Nephron (organoid): ENCODE data around the gene FAM117B.

Source experiments
- H3K27ac Mint-ChIP-seq, 3 experiments: 2 replicates each; pipeline ENCODE4 v1.8.0; 2020; ENCODE audit warnings: mixed read lengths in 3 of 3, mild to moderate bottlenecking in 2 of 3, moderate library complexity in 1 of 3
- H3K27me3 Mint-ChIP-seq: 2 replicates; pipeline ENCODE4 v1.8.0; 2021; ENCODE audit warnings: low read depth, mild to moderate bottlenecking, moderate library complexity, mixed read lengths
- H3K36me3 Mint-ChIP-seq: 2 replicates; pipeline ENCODE4 v1.8.0; 2020; ENCODE audit warnings: low read depth, mixed read lengths
- H3K4me1 Mint-ChIP-seq: 2 replicates; pipeline ENCODE4 v1.8.0; 2020; ENCODE audit warnings: mixed read lengths
- H3K4me3 Mint-ChIP-seq, 3 experiments: 2 replicates each; pipeline ENCODE4 v1.8.0; 2020; ENCODE audit warnings: mild to moderate bottlenecking in 3 of 3, mixed read lengths in 3 of 3, moderate library complexity in 2 of 3
- H3K9me3 Mint-ChIP-seq: 2 replicates; pipeline ENCODE4 v1.8.0; 2020; ENCODE audit warnings: mixed read lengths
- TF ChIP-seq, protein P1 (sequence below), 3 experiments: fragments of 200-600 bp; sonication (generic); IDR thresholded peaks; one replicate each; pipeline ENCODE4 v1.5.0; 2021; ENCODE audit warnings: antibody characterized with exemption in 3 of 3; ENCODE audit not compliant: unreplicated experiment in 3 of 3

The FAM117B gene

DNA sequence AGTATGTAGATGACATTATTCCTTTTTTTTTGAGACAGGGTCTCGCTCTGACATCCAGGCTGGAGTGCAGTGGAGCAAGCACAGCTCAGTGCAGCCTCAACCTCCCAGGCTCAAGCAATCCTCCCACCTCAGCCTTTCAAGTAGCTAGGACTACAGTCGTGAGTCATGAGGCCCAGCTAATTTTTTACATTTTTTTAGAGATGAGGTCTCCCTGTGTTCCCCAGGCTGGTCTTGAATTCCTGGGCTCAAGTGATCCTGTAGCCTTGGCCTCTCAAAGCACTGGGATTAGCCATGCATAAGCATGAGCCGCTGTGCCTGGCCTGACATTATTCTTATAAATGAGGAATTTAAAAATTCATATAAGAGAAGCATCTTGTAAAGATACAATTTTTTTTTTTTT lies 86.9 kb downstream of the FAM117B start:
- H3K27me3 Mint-ChIP-seq, result no peaks in the 10 kb centered on the region
- TF ChIP-seq, protein P1, sequence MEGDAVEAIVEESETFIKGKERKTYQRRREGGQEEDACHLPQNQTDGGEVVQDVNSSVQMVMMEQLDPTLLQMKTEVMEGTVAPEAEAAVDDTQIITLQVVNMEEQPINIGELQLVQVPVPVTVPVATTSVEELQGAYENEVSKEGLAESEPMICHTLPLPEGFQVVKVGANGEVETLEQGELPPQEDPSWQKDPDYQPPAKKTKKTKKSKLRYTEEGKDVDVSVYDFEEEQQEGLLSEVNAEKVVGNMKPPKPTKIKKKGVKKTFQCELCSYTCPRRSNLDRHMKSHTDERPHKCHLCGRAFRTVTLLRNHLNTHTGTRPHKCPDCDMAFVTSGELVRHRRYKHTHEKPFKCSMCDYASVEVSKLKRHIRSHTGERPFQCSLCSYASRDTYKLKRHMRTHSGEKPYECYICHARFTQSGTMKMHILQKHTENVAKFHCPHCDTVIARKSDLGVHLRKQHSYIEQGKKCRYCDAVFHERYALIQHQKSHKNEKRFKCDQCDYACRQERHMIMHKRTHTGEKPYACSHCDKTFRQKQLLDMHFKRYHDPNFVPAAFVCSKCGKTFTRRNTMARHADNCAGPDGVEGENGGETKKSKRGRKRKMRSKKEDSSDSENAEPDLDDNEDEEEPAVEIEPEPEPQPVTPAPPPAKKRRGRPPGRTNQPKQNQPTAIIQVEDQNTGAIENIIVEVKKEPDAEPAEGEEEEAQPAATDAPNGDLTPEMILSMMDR (IDR thresholded peaks at IDR 0.05; ENCODE audit: unreplicated experiment in 3 of 3), result no peak
- peaks cover 26% of the 10 kb centered on the region for H3K36me3 Mint-ChIP-seq
- H3K9me3 Mint-ChIP-seq, result peaks cover 9% of the 10 kb centered on the region
- peak overlapping the region; percentile 42 to 76 (median 68) for H3K27ac Mint-ChIP-seq
- H3K4me1 Mint-ChIP-seq, result no peaks in the 10 kb centered on the region
- H3K4me3 Mint-ChIP-seq, result no peak overlapping the region

DNA sequence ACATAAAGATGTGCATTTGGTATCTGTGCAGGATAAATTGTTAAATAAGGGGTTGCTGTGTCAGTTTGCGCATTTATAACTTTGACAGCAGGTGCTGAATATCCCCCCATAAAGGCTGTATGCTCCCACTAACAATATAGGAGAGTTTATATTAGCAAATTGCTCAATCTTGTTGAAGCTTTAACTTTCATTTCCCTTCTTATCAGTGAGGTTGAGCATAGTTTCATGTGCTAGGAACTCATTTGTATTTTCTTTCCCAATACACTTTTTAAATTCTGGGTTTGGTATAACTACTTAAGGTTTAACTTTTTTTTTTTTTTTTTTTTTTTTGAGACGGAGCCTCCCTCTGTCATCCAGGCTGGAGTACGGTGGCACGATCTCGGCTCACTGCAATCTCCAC lies 89.0 kb downstream of the FAM117B start:
- no peaks in the 10 kb centered on the region for H3K4me1 Mint-ChIP-seq
- peaks cover 22% of the 10 kb centered on the region for H3K36me3 Mint-ChIP-seq
- H3K27ac Mint-ChIP-seq, result no peak overlapping the region
- H3K9me3 Mint-ChIP-seq, result peaks cover under 1% of the 10 kb centered on the region
- no peaks in the 10 kb centered on the region for H3K27me3 Mint-ChIP-seq
- TF ChIP-seq, protein P1 (IDR thresholded peaks at IDR 0.05; ENCODE audit: unreplicated experiment in 3 of 3), result no peak
- no peak overlapping the region for H3K4me3 Mint-ChIP-seq

DNA sequence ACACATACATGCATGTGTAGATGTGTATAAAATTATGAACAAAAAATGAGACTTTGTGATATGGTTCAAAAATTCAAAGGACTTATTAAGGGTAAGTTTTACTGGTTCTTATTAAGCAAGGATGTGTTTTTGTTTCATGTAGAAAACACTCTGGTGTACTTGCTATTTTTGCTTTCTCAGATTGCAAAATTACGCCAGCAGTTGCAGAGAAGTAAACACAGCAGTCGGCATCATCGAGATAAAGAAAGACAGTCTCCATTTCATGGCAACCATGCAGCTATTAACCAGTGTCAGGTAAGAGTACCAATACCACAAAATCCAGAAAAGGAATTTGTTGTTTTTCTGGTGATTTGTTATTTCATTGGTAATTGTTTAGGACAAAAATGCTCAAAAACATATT lies 91.3 kb downstream of the FAM117B start:
- H3K36me3 Mint-ChIP-seq, result peaks cover 38% of the 10 kb centered on the region
- H3K4me1 Mint-ChIP-seq, result no peaks in the 10 kb centered on the region
- no peak overlapping the region for H3K4me3 Mint-ChIP-seq
- H3K9me3 Mint-ChIP-seq, result peaks cover 6% of the 10 kb centered on the region
- H3K27ac Mint-ChIP-seq, result no peak overlapping the region
- H3K27me3 Mint-ChIP-seq, result no peaks in the 10 kb centered on the region
- TF ChIP-seq, protein P1 (IDR thresholded peaks at IDR 0.05; ENCODE audit: unreplicated experiment in 3 of 3), result no peak

DNA sequence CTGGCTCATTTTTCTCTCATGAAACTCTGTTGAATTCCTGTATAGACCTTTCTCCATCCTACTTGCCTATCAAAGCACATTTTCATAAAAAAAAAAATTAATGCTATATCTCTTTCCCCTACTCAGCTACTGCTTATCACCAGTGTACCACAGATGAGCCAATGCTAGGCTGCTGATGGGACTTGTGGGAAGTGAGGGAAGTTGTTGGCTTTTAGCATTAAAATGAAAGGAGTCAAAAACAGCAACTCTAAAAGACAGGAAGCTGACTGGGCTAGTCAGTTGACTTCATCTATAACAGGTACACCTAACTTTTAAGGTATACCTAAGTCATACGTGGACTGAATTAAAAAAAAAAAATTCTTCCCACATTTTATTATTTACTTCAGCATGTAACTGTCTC lies 102.1 kb downstream of the FAM117B start:
- H3K4me1 Mint-ChIP-seq, result no peaks in the 10 kb centered on the region
- H3K27me3 Mint-ChIP-seq, result no peaks in the 10 kb centered on the region
- peaks cover 62% of the 10 kb centered on the region for H3K36me3 Mint-ChIP-seq
- TF ChIP-seq, protein P1 (IDR thresholded peaks at IDR 0.05; ENCODE audit: unreplicated experiment in 3 of 3), result no peak
- H3K4me3 Mint-ChIP-seq, result no peak overlapping the region
- H3K27ac Mint-ChIP-seq, result no peak overlapping the region
- peaks cover 16% of the 10 kb centered on the region for H3K9me3 Mint-ChIP-seq

- peaks cover 48% of the 10 kb centered on the region for H3K9me3 Mint-ChIP-seq
- peaks cover 72% of the 10 kb centered on the region for H3K36me3 Mint-ChIP-seq
- no peak overlapping the region for H3K4me3 Mint-ChIP-seq
- H3K4me1 Mint-ChIP-seq, result no peaks in the 10 kb centered on the region
- TF ChIP-seq, protein P1 (IDR thresholded peaks at IDR 0.05; ENCODE audit: unreplicated experiment in 3 of 3), result no peak
- H3K27me3 Mint-ChIP-seq, result no peaks in the 10 kb centered on the region
- H3K27ac Mint-ChIP-seq, result no peak overlapping the region
Observed at GRCh38 chr2:202743613-202744012, 108.8 kb downstream of the FAM117B start.

DNA sequence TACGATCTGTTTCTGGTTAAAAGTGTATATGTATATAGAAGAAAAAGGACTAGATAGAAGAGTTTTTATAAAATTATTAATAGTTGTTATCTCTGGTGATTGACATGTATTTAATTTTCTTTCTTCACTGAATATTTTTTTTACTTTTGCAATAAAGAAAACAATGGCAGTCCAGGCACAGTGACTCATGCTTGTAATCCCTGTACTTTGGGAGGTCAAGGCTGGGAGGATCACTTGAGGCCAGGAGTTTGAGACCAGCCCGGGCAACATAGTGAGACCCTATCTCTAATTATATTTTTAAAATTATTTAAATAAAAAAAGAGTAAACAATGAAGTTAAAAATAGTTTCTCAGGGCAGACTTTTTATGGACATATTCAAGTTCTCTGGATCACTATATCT lies 114.7 kb downstream of the FAM117B start:
- TF ChIP-seq, protein P1 (IDR thresholded peaks at IDR 0.05; ENCODE audit: unreplicated experiment in 3 of 3), result no peak

More for the DNA sequence above, 114.7 kb downstream of the FAM117B start:
- Mint-ChIP-seq H3K27me3 (no peaks in the 10 kb centered on the region), H3K27ac (no peak overlapping the region), H3K9me3 (peaks cover 33% of the 10 kb centered on the region), H3K4me3 (no peak overlapping the region), H3K36me3 (peaks cover 72% of the 10 kb centered on the region), H3K4me1 (no peaks in the 10 kb centered on the region)
